Eye (tissue), 1 donor: ENCODE results near the gene CHL1.
A peak's percentile ranks its signal among the peaks of the same experiment; 100 is the strongest.

Experiments used
- DNase-seq: peaks from one replicate; pipeline ENCODE4 v3.0.0-alpha.2; 2015

Gene CHL1

DNA sequence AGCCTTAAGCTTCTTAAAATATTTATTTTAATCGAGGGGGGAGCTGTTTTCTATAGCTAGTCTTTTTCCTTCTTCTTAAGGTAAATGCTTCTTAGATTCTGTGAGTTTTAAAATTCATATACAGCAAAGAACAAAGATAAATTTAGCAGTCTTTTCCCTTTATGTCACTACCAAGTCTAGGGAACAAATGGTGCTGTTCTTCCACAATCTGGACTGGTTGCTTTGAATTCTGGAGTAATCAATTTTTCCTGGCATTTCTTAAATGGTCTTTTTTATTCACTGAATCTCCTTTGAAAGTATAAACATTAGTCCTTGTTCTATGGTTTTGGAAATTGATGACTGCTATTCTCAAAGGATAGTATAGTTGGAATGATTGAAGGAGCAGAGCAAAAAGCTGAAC is 82.8 kb downstream of the CHL1 start:
- no peak for DNase-seq

GRCh38 chr3:280681-281080 is 84.1 kb downstream of the CHL1 start:
- no peak for DNase-seq

GRCh38 chr3:284322-284721 is 87.8 kb downstream of the CHL1 start:
- no peak for DNase-seq

GRCh38 chr3:288417-288816 is 91.9 kb downstream of the CHL1 start:
- DNase-seq, result no peak

DNA sequence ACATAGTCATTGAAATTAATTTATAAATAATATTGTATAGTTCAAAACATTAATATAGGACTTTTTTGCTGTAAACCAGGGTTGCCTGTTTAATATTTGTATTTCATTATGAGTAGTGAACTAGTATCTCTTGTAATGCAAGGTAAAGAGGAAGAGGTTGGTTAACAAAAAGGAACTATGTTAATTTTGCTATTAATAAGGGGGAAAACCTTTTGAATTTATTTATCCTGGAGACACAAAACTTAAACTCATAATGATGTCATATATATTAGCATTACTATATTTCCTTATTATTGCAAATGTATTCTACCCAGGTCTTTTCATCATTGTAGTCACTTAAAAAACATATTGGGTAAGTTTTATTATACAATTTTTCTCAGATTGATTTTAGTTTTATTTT is 94.5 kb downstream of the CHL1 start:
- no peak for DNase-seq

DNA sequence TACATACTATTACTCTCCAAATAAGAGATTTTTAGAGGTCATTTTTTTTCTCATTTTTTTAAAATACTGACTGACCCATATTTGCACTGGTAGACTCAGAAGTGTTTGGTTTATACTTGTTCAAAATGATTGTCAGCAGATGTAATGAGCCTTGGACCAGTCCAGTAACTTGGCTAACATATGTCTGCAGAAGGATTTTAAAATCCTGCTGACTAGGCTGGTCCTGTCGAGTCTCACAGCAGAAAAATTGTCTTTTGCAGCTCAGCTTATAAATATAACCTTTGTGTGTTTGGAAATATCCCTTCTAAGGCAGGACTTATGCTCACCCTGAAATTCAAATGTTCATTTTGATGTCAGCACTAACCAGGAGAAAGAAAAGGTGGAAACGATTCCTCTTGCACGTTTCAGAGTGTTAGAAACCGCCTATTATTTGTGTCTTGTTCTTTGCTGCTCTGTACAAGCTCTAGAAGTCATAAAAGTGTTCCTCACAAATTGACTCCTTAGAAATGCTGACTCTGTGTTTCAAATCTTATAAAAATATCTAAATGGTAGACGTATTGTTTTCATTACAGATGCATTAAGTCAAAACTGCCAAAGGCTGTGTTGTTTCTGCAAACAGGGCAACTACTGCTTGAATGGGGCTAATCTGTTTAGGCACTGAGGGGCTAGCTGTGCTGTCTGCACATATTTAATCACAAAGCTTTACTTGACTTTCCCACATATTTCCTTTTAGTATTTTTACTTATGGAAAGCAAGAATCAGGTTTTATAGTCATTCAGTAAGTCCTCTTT is 95.3 kb downstream of the CHL1 start:
- DNase-seq, result no peak

GRCh38 chr3:294096-294495 is 97.5 kb downstream of the CHL1 start:
- DNase-seq, result no peak

- no peak for DNase-seq
These were observed 98.0 kb downstream of the CHL1 start for GRCh38 chr3:294581-294980.

GRCh38 chr3:295166-295565 is 98.6 kb downstream of the CHL1 start:
- no peak for DNase-seq

DNA sequence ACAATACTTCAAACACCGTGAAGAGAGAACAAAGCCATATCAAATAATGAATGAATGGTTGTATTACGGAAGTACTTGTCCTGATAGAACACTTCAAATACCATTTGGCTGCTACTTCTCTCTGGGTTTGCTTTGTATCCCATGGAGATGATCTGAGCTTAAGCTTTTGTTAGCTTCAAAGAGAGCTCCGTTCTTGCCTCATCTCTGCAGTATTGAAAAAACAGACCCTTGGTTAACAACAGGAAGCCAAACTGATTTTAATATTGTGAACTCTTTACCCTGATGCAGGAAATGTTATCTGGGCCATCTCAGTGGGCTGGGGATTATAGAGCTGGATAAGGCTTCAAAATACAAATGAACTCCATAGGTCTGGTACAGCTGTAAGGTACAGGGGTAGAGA is 101.0 kb downstream of the CHL1 start:
- DNase-seq, result no peak

DNA sequence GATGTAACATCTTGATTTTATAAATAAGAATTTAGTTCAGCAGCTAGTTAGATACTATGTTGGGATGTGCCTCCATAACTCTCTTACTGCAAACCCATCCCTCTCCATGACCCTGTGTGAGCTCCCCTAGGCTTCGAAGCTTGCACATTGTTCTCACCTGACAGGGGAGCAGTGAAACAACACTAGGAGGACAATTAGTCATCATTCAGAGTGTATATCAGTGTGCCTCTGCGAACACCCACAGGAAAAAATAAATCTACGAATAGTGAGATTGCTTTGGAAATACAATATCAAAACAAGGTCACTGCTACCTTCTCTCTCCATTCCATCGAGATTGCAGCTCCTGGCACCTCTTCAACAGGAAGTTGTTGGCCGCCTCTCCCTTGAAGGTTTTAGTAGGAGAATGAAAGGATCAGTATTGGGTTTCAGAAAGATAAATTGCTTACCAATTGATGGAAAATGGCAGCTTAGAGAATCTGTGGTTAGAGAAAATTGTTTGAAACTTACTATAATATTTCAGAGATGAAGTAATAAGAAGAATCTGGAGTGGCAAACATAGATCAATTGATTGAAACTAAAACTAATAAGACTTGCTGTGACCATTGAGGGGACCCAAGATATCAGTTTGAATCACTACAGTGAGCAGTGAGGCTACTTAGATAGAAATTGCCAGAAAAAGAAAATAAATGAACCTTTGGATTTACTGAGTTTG is 103.2 kb downstream of the CHL1 start:
- no peak for DNase-seq

DNA sequence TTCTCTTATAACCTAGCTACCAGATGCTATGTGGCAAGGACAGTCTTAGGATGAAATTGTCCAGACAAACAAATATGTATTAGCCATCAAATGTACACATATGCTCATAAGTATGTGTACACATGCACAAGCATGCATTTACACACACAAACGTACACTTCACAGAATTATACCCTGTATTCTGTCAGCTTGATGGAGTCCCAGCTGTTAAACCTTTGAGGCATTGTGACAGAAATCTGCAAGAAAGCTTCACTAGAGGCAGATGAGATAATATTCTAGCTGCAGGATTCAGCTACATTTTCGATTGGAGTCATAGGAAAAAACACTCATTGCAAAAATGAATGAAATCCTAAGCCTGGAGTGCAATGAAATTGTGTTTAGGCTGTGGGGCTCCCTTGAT is 110.6 kb downstream of the CHL1 start:
- DNase-seq, result no peak

GRCh38 chr3:308597-309321 is 112.2 kb downstream of the CHL1 start:
- peak; percentile 16 for DNase-seq

GRCh38 chr3:312160-312733 is 115.7 kb downstream of the CHL1 start:
- DNase-seq, result no peak

- DNase-seq, result no peak
These were observed 116.3 kb downstream of the CHL1 start for GRCh38 chr3:312911-313310.

- no peak for DNase-seq
These were observed 120.4 kb downstream of the CHL1 start for GRCh38 chr3:317012-317411.

GRCh38 chr3:318903-319302 is 122.3 kb downstream of the CHL1 start:
- no peak for DNase-seq

GRCh38 chr3:324423-324822 is 127.9 kb downstream of the CHL1 start:
- no peak for DNase-seq

GRCh38 chr3:325495-325894 is 128.9 kb downstream of the CHL1 start:
- DNase-seq, result no peak

GRCh38 chr3:330494-331115 is 134.0 kb downstream of the CHL1 start:
- DNase-seq, result no peak

DNA sequence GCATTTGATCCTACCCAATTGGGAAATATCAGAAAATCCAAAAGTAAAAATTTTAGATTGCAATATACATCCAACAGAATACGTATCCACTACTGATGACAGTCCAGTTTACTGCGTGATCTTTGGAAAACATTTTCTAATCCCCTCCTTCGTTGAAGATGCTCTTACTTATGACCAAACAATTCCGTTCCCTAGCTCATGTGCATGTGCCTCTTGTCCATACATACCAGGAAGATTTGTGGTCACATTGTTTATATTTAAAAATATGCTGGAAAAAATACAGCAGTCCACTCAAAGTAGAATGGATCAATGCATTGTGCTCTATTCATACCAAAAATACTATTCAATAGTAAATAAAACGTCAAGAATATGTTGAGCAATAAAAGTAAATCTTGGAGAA is 135.3 kb downstream of the CHL1 start:
- no peak for DNase-seq

GRCh38 chr3:332701-333100 is 136.1 kb downstream of the CHL1 start:
- no peak for DNase-seq

DNA sequence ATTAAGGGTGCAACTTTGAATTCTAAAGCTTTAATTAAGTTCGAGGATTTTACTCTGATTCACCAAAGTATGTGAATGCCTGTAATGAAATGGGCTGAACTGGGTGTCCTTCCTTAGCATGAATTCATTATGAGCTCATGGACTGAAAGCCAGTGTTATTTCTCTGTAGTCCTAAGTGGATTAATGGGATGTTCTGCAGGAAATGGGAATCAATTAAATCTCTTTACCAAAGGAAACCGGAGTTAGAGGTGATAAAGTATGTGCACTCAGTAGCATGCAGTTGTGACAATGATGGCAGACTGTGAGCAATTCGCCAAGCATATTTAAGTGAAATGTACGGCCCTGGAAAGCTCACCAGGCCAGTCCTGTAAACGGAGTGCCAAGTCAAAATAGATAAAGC is 138.7 kb downstream of the CHL1 start:
- DNase-seq, result no peak
